Mucosa of stomach (tissue), 1 donor: ENCODE measurements around the gene ARSG.
"Not testable (repeated sequence)": the region's sequence is repeated elsewhere in the genome, so short reads cannot be mapped to it uniquely, and the experiment has no call there.

Source experiments
- H3K27me3 ChIP-seq: one replicate; pipeline ENCODE4 v1.7.0; 2013; ENCODE audit warnings: mild to moderate bottlenecking, low read length; ENCODE audit not compliant: control insufficient read depth, insufficient read depth
- H3K36me3 ChIP-seq: one replicate; pipeline ENCODE4 v1.7.0; 2013; ENCODE audit warnings: low read length; ENCODE audit not compliant: control insufficient read depth, insufficient read depth
- H3K4me1 ChIP-seq: one replicate; pipeline ENCODE4 v1.7.0; 2013; ENCODE audit warnings: mild to moderate bottlenecking, low read length; ENCODE audit not compliant: control insufficient read depth, insufficient read depth
- H3K4me3 ChIP-seq: one replicate; pipeline ENCODE4 v1.7.0; 2013; ENCODE audit warnings: low read length
- H3K9ac ChIP-seq: one replicate; pipeline ENCODE4 v1.7.0; 2013; ENCODE audit warnings: mild to moderate bottlenecking, low read length, moderate library complexity
- H3K9me3 ChIP-seq: one replicate; pipeline ENCODE4 v1.7.0; 2013; ENCODE audit warnings: mild to moderate bottlenecking, low read length, moderate library complexity; ENCODE audit not compliant: control insufficient read depth
- donor health status: Pancreatic carcinoma.

ARSG gene

DNA sequence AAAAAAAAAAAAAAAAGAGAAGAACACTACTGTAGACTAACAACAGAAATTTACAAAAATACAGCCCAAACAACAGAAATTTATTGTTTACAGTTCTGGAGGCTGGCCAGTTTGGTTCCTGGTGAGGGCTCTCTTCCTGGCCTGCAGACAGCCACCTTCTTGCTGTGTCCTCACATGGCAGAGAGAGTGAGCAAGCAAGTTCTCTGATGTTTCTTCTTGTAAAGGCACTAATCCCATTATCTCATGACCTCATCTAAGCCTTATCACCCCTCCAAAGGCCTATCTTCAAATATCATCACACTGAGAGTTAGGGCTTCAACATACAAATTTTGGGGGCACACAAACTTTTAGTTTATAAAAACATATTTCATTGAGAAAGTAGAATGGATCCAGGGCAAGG lies 7.3 kb downstream of the ARSG start:
- H3K4me1 ChIP-seq: peaks cover 10% of the 10 kb centered on the region
- H3K9me3 ChIP-seq: no peaks in the 10 kb centered on the region
- no peaks in the 10 kb centered on the region for H3K36me3 ChIP-seq
- no peaks in the 10 kb centered on the region for H3K27me3 ChIP-seq
- no peak overlapping the region for H3K4me3 ChIP-seq
- no peak overlapping the region for H3K9ac ChIP-seq

DNA sequence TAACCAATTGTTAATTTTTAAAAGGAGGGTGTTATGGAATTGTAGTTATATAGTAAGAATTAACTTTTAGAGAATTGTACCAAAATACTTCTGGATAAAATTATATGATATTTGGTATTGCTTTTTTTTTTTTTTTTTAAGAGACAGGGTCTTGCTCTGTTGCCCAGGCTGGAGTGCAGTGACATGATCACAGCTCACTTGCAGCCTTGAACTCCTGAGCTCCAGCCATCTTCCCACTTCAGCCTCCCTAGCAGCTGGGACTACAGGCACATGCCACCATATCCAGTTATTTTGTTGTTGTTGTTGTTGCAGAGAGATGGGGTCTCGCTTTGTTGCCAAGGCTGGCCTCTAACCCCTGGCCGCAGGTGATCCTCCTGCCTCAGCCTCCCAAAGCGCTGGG lies 8.5 kb downstream of the ARSG start:
- Histone ChIP-seq H3K4me1 (peaks cover 10% of the 10 kb centered on the region), H3K4me3 (no peak overlapping the region), H3K27me3 (no peaks in the 10 kb centered on the region), H3K9me3 (no peaks in the 10 kb centered on the region), H3K36me3 (no peaks in the 10 kb centered on the region), H3K9ac (no peak overlapping the region)

DNA sequence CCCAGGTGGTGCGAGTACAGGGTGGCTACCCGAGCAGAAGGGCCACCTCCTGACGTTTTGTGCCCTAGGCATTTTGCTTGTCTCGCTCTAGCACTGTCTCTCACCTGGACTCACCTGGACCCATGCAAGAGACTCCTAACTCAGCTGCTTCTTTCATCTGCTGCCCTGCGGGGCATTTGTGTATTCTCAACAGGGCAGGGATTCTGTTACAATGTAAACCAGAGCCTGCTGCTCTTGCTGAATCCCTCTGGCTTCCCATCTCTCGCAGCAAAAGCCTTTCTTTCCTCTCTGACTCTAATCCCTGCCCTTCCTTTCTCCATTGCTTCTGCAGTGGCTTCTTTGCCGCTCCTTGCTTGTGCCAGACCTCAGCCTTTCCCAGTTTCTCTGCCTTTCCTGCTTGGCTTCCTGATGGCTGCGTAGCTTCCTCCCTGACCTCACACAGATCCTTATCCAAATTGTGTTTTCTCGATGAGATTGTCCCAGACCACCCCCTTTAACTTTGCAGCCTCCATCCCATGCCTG lies 10.2 kb downstream of the ARSG start:
- Histone ChIP-seq H3K4me1 (peaks cover 11% of the 10 kb centered on the region), H3K9me3 (no peaks in the 10 kb centered on the region), H3K27me3 (no peaks in the 10 kb centered on the region), H3K9ac (no peak overlapping the region), H3K4me3 (no peak overlapping the region), H3K36me3 (no peaks in the 10 kb centered on the region)

DNA sequence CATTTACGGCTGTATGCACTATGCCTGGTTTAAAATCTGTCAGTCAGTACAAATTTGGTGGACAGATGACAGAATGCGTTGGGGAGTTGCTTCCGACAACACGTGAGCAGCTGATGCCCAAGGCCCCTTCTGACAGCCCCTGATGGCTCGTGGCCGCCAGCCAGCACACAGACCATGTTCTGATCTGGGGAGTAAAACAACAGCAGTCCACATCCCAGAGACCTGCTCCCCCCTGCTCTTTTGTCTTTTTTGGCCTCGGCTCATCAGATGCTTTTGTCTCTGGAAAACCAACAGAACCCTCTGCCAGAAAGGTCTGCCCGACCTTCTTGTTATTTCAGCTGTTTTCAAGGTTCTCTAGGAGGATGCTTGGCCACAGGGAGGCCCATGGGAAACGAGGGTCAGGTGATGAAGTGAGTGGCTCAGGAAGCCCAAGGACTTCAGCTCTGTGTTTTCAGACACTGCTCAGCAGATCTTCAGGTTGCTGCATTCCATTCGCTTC lies 10.8 kb downstream of the ARSG start:
- Histone ChIP-seq H3K36me3 (no peaks in the 10 kb centered on the region), H3K27me3 (no peaks in the 10 kb centered on the region), H3K9me3 (no peaks in the 10 kb centered on the region), H3K4me1 (peaks cover 5% of the 10 kb centered on the region), H3K9ac (no peak overlapping the region), H3K4me3 (no peak overlapping the region)

DNA sequence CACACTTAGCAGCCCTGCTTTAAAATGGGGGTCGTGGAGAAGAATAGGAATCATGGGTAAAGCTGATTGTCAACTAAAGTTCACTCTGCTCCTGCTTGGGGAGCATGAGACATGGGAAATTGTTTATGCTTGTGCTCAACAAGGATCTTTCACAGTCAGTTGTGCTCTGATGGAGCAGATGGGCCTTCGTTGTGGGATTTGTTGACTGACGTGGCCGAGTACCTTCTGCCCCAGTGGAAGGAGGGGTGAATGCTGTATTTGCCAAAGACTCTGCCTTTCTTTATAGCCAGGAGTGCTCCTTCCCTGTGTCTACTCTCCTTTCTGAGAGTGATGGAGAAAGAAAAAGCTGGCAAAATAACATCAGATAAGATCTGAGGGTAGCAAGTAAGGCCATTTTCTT lies 11.4 kb downstream of the ARSG start:
- Histone ChIP-seq H3K9me3 (no peaks in the 10 kb centered on the region), H3K9ac (no peak overlapping the region), H3K27me3 (no peaks in the 10 kb centered on the region), H3K4me3 (no peak overlapping the region), H3K36me3 (no peaks in the 10 kb centered on the region), H3K4me1 (peaks cover 3% of the 10 kb centered on the region)

DNA sequence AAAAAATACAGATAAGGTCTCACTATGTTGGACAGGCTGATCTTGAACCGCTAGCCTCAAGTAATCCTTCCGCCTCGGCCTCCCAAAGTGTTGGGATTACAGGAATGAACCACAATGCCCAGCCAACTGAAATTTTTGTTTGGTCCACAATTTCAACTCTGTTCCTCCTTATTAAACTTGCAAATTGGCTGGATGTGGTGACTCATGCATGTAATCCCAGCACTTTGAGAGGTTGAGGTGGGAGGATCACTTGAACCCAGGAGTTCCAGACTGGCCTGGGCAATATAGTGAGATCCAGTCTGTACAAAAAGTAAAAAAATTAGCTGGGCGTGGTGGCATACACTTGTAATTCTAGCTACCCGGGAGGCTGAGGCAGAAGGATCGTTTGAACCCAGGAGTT lies 13.4 kb downstream of the ARSG start:
- Histone ChIP-seq H3K27me3 (no peaks in the 10 kb centered on the region), H3K4me3 (no peak overlapping the region), H3K4me1 (peaks cover 3% of the 10 kb centered on the region)

DNA sequence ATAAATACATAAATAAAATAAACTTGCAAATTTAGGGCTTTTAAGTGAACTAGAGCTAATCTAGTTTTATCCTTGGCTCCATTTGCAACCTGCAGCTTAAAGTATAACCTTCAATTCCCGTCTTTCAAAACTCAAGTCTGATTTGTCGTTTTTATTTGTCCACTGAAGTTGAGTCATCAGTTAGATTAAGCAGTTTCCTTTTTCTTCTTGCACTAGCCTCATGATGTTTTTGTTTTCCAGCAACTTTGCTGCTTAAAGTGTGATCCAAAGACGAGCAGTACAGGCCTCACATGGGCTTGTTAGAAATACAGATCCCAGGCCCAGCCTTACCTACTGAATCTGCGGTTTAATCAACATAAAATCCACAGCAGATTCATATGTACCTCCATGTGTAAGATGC lies 13.8 kb downstream of the ARSG start:
- Histone ChIP-seq H3K9me3 (no peaks in the 10 kb centered on the region), H3K27me3 (no peaks in the 10 kb centered on the region), H3K4me3 (no peak overlapping the region), H3K4me1 (peaks cover 3% of the 10 kb centered on the region), H3K36me3 (no peaks in the 10 kb centered on the region), H3K9ac (no peak overlapping the region)

More for the DNA sequence above, 13.4 kb downstream of the ARSG start:
- Histone ChIP-seq H3K36me3 (no peaks in the 10 kb centered on the region), H3K9ac (no peak overlapping the region), H3K9me3 (no peaks in the 10 kb centered on the region)

DNA sequence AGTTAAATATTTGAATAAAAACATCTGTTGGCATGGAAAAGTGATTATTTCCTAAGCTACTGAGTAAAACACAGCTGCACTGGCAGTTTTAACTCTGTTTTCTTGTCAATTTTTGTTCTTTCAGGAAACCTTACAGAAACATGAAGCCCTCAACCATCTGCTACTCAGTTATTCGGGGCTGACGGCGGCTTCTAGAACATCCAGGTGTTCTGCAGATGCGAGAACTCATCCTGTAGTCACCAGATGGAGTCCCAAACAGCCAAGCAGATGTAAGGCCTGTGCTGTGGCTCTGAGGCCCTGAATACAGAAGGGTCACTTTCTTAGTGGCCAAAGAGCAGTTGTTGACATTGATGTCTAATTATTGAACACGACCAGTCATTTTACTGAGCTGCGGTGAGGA lies 15.5 kb downstream of the ARSG start:
- H3K9ac ChIP-seq: no peak overlapping the region
- no peaks in the 10 kb centered on the region for H3K36me3 ChIP-seq

DNA sequence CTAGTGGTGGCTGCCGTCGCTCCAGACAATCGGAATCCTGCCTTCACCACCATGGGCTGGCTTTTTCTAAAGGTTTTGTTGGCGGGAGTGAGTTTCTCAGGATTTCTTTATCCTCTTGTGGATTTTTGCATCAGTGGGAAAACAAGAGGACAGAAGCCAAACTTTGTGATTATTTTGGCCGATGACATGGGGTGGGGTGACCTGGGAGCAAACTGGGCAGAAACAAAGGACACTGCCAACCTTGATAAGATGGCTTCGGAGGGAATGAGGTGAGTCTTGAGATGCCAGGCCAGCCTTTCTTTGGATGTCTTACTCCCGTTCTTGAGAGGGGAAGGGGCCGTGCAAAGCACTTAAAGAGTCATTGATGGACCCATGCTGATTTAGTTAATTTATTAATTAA lies 16.1 kb downstream of the ARSG start:
- Histone ChIP-seq H3K4me3 (no peak overlapping the region), H3K36me3 (no peaks in the 10 kb centered on the region), H3K9ac (no peak overlapping the region), H3K4me1 (peaks cover 3% of the 10 kb centered on the region), H3K9me3 (no peaks in the 10 kb centered on the region), H3K27me3 (no peaks in the 10 kb centered on the region)

More for the DNA sequence above, 15.5 kb downstream of the ARSG start:
- no peaks in the 10 kb centered on the region for H3K9me3 ChIP-seq
- peaks cover 3% of the 10 kb centered on the region for H3K4me1 ChIP-seq
- no peak overlapping the region for H3K4me3 ChIP-seq
- no peaks in the 10 kb centered on the region for H3K27me3 ChIP-seq

DNA sequence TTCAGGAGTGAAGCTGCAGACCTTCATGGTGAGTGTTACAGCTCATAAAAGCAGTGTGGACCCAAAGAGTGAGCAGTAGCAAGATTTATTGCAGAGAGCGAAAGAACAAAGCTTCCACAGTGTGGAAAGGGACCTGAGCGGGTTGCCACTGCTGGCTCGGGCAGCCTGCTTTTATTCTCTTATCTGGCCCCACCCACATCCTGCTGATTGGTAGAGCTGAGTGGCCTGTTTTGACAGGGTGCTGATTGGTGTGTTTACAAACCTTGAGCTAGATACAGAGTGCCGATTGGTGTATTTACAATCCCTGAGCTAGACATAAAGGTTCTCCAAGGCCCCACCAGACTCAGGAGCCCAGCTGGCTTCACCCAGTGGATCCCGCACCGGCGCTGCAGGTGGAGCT lies 17.2 kb downstream of the ARSG start:
- H3K9ac ChIP-seq, H3K36me3 ChIP-seq, H3K27me3 ChIP-seq, H3K4me1 ChIP-seq, H3K4me3 ChIP-seq, H3K9me3 ChIP-seq: not testable (repeated sequence)

DNA sequence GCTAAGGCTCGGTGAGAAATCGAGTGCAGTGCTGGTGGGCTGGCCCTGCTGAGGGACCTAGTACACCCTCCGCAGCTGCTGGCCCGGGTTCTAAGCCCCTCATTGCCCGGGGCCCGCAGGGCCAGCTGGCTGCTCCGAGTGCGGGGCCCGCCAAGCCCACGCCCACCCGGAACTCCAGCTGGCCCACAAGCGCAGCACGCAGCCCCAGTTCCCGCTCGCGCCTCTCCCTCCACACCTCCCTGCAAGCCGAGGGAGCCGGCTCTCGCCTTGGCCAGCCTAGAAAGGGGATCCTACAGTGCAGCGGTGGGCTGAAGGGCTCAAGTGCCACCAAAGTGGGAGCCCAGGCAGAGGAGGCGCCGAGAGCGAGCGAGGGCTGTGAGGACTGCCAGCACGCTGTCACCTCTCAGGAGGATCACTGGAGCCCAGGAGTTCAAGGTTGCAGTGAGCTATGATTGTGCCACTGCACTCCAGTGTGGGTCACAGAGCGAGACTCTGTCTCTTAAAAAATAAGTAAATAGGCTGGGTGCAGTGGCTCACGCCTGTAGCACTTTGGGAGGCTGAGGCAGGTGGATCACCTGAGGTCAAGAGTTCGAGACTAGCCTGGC lies 17.9 kb downstream of the ARSG start:
- not testable (repeated sequence) for H3K27me3 ChIP-seq, H3K4me3 ChIP-seq, H3K36me3 ChIP-seq, H3K9me3 ChIP-seq, H3K9ac ChIP-seq, H3K4me1 ChIP-seq

DNA sequence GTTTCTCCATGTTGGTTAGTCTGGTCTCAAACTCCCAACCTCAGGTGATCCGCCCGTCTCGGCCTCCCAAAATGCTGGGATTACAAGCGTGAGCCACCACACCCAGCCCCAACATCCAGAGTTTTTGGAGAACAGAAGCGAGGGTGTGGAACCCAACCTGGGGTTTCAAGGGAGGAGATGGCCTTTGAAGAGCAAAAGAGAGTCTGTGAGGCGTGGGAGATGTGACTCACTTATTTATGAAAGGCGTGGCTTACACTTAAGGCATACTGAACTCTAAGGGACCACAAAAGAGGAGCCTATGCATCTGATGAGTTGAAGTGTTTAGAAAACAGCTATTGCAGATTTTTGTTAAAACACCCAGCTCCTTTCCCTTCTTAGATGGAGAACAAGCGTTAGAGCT lies 18.9 kb downstream of the ARSG start:
- Histone ChIP-seq H3K9me3 (no peaks in the 10 kb centered on the region), H3K27me3 (no peaks in the 10 kb centered on the region), H3K4me1 (peaks cover 8% of the 10 kb centered on the region), H3K9ac (no peak overlapping the region), H3K36me3 (no peaks in the 10 kb centered on the region), H3K4me3 (no peak overlapping the region)
